HG03025 (cell line): ENCODE data around the gene SP100.
"Not testable (repeated sequence)": the region's sequence is repeated elsewhere in the genome, so short reads cannot be mapped to it uniquely, and the experiment has no call there.

Experiments
- ATAC-seq: cut with Tn5 transposase; IDR thresholded peaks from one replicate; pipeline ENCODE4 v1.9.1; 2021; ENCODE audit warnings: mild to moderate bottlenecking, moderate library complexity; ENCODE audit not compliant: unreplicated experiment, low FRiP score

SP100 gene

GRCh38 chr2:230455005-230455684 is 39.1 kb downstream of the SP100 start:
- ATAC-seq, result no peak

- ATAC-seq, result no peak
These were observed 41.2 kb downstream of the SP100 start for GRCh38 chr2:230457073-230457768.

GRCh38 chr2:230457793-230458192 is 41.8 kb downstream of the SP100 start:
- ATAC-seq, result no peak

- ATAC-seq, result no peak
These were observed 43.2 kb downstream of the SP100 start for GRCh38 chr2:230459216-230459615.

- no peak for ATAC-seq
These were observed 55.1 kb downstream of the SP100 start for GRCh38 chr2:230471074-230471473.

GRCh38 chr2:230472621-230473018 is 56.6 kb downstream of the SP100 start:
- ATAC-seq, result no peak

GRCh38 chr2:230473378-230473777 is 57.4 kb downstream of the SP100 start:
- ATAC-seq, result no peak

GRCh38 chr2:230475143-230475542 is 59.1 kb downstream of the SP100 start:
- no peak for ATAC-seq

GRCh38 chr2:230485801-230486341 is 69.9 kb downstream of the SP100 start:
- ATAC-seq, result no peak

GRCh38 chr2:230491219-230491618 is 75.2 kb downstream of the SP100 start:
- ATAC-seq, result not testable (repeated sequence)

GRCh38 chr2:230492107-230492506 is 76.1 kb downstream of the SP100 start:
- ATAC-seq, result no peak

GRCh38 chr2:230494980-230495379 is 79.0 kb downstream of the SP100 start:
- no peak for ATAC-seq

- ATAC-seq, result no peak
These were observed 80.9 kb downstream of the SP100 start for GRCh38 chr2:230496891-230497290.

GRCh38 chr2:230498506-230499107 is 82.6 kb downstream of the SP100 start:
- no peak for ATAC-seq

GRCh38 chr2:230502593-230502992 is 86.6 kb downstream of the SP100 start:
- no peak for ATAC-seq

- no peak for ATAC-seq
These were observed 87.8 kb downstream of the SP100 start for GRCh38 chr2:230503798-230504197.

GRCh38 chr2:230505162-230505561 is 89.2 kb downstream of the SP100 start:
- no peak for ATAC-seq

- ATAC-seq, result no peak
These were observed 97.2 kb downstream of the SP100 start for GRCh38 chr2:230512955-230513748.

- ATAC-seq, result no peak
These were observed 104.3 kb downstream of the SP100 start for GRCh38 chr2:230520061-230520874.

- ATAC-seq, result no peak
These were observed 104.8 kb downstream of the SP100 start for GRCh38 chr2:230520875-230521155.
